Measurements from ENCODE around the gene ZKSCAN5. TPM values are rescaled to one million over a fixed set of nuclear protein-coding genes. Genes with fewer than 3 reads are reported as not detected.
"Not testable (repeated sequence)": the region's sequence is repeated elsewhere in the genome, so short reads cannot be mapped to it uniquely, and the experiment has no call there.

The ZKSCAN5 gene
- total RNA-seq, 3 donors from 2014 or later (not counting 1 experiment from before 2014, with no cell fraction given): 6.8 to 9.7 (median 7.4) TPM

DNA sequence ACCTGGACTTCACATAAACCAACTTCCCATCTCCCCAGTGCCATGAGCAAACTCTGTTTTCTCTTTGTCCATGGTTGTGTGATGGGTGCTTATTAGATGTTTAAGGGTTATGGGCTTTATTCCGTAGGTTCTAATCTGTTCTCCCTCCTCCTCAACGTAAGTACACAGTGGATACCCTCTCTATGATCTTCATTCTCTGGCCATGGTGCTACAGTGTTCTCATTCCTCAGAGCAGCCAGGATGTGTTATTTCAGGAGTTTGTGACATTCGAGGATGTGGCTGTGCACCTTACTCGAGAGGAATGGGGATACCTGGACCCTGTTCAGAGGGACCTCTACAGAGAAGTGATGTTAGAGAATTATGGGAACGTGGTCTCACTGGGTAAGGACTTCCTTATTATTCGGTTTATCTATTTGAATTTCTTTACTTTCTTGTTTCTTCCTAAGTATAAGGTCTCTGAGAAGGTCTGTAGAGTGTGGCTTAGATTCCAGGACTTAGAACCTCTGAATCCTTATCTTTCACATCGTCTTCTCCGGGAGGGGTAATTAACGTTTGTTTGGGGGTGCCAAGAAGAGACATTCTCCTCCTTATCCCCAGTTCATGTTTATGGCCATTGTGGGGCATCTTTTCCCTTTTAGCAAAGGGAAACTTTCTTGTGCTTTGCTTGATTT lies 57.8 kb downstream of the ZKSCAN5 start:
- H3K4me1 ChIP-seq (ENCODE audit: control insufficient read depth, insufficient read depth, low read length): peaks cover 26% of the 10 kb centered on the region
- intact Hi-C loops (cut with micrococcal nuclease): no loop called here
- no peaks in the 10 kb centered on the region for H3K27me3 Mint-ChIP-seq (ENCODE audit: low read depth in 2 of 2)
- ATAC-seq: no peak
- H3K36me3 Mint-ChIP-seq: peaks cover 27% of the 10 kb centered on the region
- 97% methylated on average over 7 of the region's 9 CpGs for WGBS (ENCODE audit: insufficient coverage)
- peak overlapping the region; percentile 75 for H3K27ac Mint-ChIP-seq
- TF ChIP-seq, protein P1, sequence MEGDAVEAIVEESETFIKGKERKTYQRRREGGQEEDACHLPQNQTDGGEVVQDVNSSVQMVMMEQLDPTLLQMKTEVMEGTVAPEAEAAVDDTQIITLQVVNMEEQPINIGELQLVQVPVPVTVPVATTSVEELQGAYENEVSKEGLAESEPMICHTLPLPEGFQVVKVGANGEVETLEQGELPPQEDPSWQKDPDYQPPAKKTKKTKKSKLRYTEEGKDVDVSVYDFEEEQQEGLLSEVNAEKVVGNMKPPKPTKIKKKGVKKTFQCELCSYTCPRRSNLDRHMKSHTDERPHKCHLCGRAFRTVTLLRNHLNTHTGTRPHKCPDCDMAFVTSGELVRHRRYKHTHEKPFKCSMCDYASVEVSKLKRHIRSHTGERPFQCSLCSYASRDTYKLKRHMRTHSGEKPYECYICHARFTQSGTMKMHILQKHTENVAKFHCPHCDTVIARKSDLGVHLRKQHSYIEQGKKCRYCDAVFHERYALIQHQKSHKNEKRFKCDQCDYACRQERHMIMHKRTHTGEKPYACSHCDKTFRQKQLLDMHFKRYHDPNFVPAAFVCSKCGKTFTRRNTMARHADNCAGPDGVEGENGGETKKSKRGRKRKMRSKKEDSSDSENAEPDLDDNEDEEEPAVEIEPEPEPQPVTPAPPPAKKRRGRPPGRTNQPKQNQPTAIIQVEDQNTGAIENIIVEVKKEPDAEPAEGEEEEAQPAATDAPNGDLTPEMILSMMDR (IDR thresholded peaks at IDR 0.05): no peak
- H3K4me3 ChIP-seq (ENCODE audit: low read length): no peak overlapping the region
- H3K36me3 ChIP-seq (ENCODE audit: control insufficient read depth, insufficient read depth, low read length): peaks cover 50% of the 10 kb centered on the region
- no peaks in the 10 kb centered on the region for H3K27me3 ChIP-seq (ENCODE audit: control insufficient read depth, insufficient read depth, low read length)
- DNase-seq: no peak
- H3K4me3 Mint-ChIP-seq: peak overlapping the region; percentile 29
- peaks cover 42 to 51% of the 10 kb centered on the region in 2 donors for H3K4me1 Mint-ChIP-seq
- H3K9me3 ChIP-seq (ENCODE audit: control insufficient read depth, insufficient read depth, low read length): no peaks in the 10 kb centered on the region
- no peak overlapping the region for H3K27ac ChIP-seq (ENCODE audit: low read length)
- no peaks in the 10 kb centered on the region for H3K9me3 Mint-ChIP-seq

DNA sequence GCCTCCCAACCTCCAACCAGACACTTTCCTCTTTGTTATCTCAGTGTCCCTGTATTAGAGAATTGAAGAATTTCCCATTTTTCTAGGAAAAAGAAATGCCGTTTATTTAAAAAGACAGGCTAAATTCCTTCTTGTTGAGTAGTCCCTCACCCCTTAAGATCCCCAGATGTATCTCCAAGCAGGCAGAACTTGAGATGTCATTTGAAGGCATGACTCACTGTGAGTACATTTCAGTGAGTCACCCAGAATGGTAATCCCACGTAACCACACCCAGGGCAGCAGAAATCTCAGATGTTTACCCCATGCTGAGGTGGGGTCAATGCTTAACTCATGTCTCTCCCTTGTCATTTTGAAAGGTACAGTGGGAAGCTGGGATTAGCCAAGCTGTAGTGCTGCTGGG lies 58.4 kb downstream of the ZKSCAN5 start:
- Mint-ChIP-seq H3K4me3 (peak overlapping the region; percentile 29), H3K4me1 (peaks cover 37 to 45% of the 10 kb centered on the region in 2 donors), H3K9me3 (no peaks in the 10 kb centered on the region), H3K27me3 (ENCODE audit: low read depth in 2 of 2) (no peaks in the 10 kb centered on the region), H3K36me3 (peaks cover 27% of the 10 kb centered on the region), H3K27ac (peak overlapping the region; percentile 75)
- ATAC-seq (no peak), DNase-seq (no peak)
- Histone ChIP-seq H3K4me1 (ENCODE audit: control insufficient read depth, insufficient read depth, low read length) (peaks cover 21% of the 10 kb centered on the region), H3K27me3 (ENCODE audit: control insufficient read depth, insufficient read depth, low read length) (no peaks in the 10 kb centered on the region), H3K4me3 (ENCODE audit: low read length) (no peak overlapping the region), H3K36me3 (ENCODE audit: control insufficient read depth, insufficient read depth, low read length) (peaks cover 50% of the 10 kb centered on the region), H3K27ac (ENCODE audit: low read length) (no peak overlapping the region), H3K9me3 (ENCODE audit: control insufficient read depth, insufficient read depth, low read length) (no peaks in the 10 kb centered on the region)
- intact Hi-C loops (cut with micrococcal nuclease): no loop called here
- TF ChIP-seq, protein P1 (IDR thresholded peaks at IDR 0.05): no peak
- WGBS (ENCODE audit: insufficient coverage): 78% methylated on average over 2 of the region's 2 CpGs

DNA sequence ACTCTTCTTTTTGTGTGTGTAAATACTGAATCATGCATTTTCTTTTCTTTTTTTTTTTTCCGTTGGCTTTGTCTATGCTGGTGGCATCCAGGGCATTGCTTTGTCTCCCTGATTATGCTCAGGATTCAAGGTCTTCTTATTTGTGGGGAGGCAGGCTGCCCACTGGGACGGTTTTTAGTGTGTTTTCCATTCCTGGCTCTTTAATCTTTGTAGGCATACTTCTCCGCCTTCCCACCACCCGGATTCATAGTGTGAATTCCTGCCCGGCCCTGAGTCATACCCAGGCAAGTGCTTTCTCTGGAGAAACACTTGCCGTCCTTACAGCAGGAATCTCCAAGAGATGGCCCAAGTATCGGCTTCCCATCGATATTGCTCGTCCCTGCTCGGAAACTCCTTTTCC lies 59.2 kb downstream of the ZKSCAN5 start:
- H3K27ac Mint-ChIP-seq: peak overlapping the region; percentile 53 to 70
- peak overlapping the region; percentile 6 for H3K4me3 Mint-ChIP-seq
- ATAC-seq: no peak
- H3K27ac ChIP-seq (ENCODE audit: low read length): no peak overlapping the region
- peaks cover 27% of the 10 kb centered on the region for H3K36me3 Mint-ChIP-seq
- TF ChIP-seq, protein P1 (IDR thresholded peaks at IDR 0.05): no peak
- no peaks in the 10 kb centered on the region for H3K27me3 ChIP-seq (ENCODE audit: control insufficient read depth, insufficient read depth, low read length)
- no peak for DNase-seq
- no peaks in the 10 kb centered on the region for H3K9me3 Mint-ChIP-seq
- H3K4me3 ChIP-seq (ENCODE audit: low read length): no peak overlapping the region
- peaks cover 28 to 37% of the 10 kb centered on the region in 2 donors for H3K4me1 Mint-ChIP-seq
- peaks cover 50% of the 10 kb centered on the region for H3K36me3 ChIP-seq (ENCODE audit: control insufficient read depth, insufficient read depth, low read length)
- WGBS (ENCODE audit: insufficient coverage): 98% methylated on average over 9 of the region's 10 CpGs
- H3K4me1 ChIP-seq (ENCODE audit: control insufficient read depth, insufficient read depth, low read length): peaks cover 19% of the 10 kb centered on the region
- H3K27me3 Mint-ChIP-seq (ENCODE audit: low read depth in 2 of 2): no peaks in the 10 kb centered on the region
- no peaks in the 10 kb centered on the region for H3K9me3 ChIP-seq (ENCODE audit: control insufficient read depth, insufficient read depth, low read length)
- intact Hi-C loops (cut with micrococcal nuclease): no loop called here

DNA sequence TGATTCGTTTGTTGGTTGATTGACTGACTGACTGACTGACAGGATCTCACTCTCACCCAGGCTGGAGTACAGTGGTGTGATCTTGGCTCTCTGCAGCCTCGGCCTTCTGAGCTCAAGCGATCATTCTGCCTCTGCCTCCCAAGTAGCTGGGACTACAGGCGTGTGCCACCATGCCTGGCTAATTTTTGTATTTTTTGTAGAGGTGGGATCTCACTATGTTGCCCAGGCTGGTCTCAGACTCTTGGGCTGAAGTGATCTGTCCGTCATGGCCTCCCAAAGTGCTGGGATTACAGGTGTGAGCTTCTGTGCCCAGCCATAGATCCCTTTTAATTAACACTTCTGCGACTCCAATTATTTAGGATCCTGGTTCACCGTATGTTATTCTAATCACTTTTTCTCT lies 64.3 kb downstream of the ZKSCAN5 start:
- peaks cover 60% of the 10 kb centered on the region for H3K36me3 ChIP-seq (ENCODE audit: control insufficient read depth, insufficient read depth, low read length)
- H3K27ac Mint-ChIP-seq: peak overlapping the region in 1 of 2 donors; percentile 27
- H3K4me3 ChIP-seq (ENCODE audit: low read length); H3K4me1 ChIP-seq (ENCODE audit: control insufficient read depth, insufficient read depth, low read length); H3K27ac ChIP-seq (ENCODE audit: low read length); intact Hi-C loops (cut with micrococcal nuclease); H3K4me3 Mint-ChIP-seq; H3K9me3 Mint-ChIP-seq; ATAC-seq; H3K9me3 ChIP-seq (ENCODE audit: control insufficient read depth, insufficient read depth, low read length); DNase-seq; H3K27me3 Mint-ChIP-seq (ENCODE audit: low read depth in 2 of 2); H3K27me3 ChIP-seq (ENCODE audit: control insufficient read depth, insufficient read depth, low read length): not testable (repeated sequence)
- H3K36me3 Mint-ChIP-seq: peaks cover 28% of the 10 kb centered on the region
- WGBS (ENCODE audit: insufficient coverage): 99% methylated on average over 7 of the region's 7 CpGs
- peaks cover 10 to 20% of the 10 kb centered on the region in 2 donors for H3K4me1 Mint-ChIP-seq
